Panc1 (cell line): ENCODE data around the gene MOB3C. TPM values are rescaled to one million over a fixed set of nuclear protein-coding genes. Genes with fewer than 3 reads are reported as not detected.

ENCODE experiments used
- ATAC-seq: fragments of 200-7000 bp; cut with Tn5 transposase; 2 replicates; pipeline ENCODE4 v1.9.1; 2020; ENCODE audit warnings: mild to moderate bottlenecking, moderate library complexity
- BruUV-seq: library from RNA; stranded (reverse); fragments of 400-500 nt; replicated peaks from 2 replicates; lab custom pipeline; 2021; lab: Mats Ljungman, UMichigan
- CTCF ChIA-PET: fragments of 300-600 bp; sonication (Branson Sonifier 250); formaldehyde crosslinking; loops from one replicate; lab custom pipeline; 2022; ENCODE audit warnings: antibody characterized with exemption; lab: Charles Lee
- POLR2A ChIA-PET: fragments of 300-600 bp; sonication (Branson Sonifier 250); formaldehyde crosslinking; loops from one replicate; lab custom pipeline; 2022; ENCODE audit warnings: antibody characterized with exemption; lab: Charles Lee
- DNase-seq: peaks from one replicate; pipeline ENCODE4 v3.0.0-alpha.2; 2010; ENCODE audit warnings: low read depth, low spot score
- H3K27ac ChIP-seq: 2 replicates; pipeline ENCODE4 v1.5.1; 2011; ENCODE audit warnings: mild to moderate bottlenecking, low read length, inconsistent platforms
- H3K27me3 ChIP-seq: fragments of 200-500 bp; sonication (Bioruptor generic); 2 replicates; pipeline ENCODE4 v1.6.0; 2014; ENCODE audit warnings: low read length, inconsistent platforms; ENCODE audit not compliant: control insufficient read depth, insufficient read depth
- H3K36me3 ChIP-seq: fragments of 200-500 bp; sonication (Bioruptor generic); 2 replicates; pipeline ENCODE4 v1.5.1; 2014; ENCODE audit warnings: inconsistent platforms, mild to moderate bottlenecking, low read length, moderate library complexity; ENCODE audit not compliant: control insufficient read depth, insufficient read depth
- H3K4me1 ChIP-seq: 2 replicates; pipeline ENCODE4 v1.5.1; 2011; ENCODE audit warnings: inconsistent platforms, mild to moderate bottlenecking, low read length, moderate library complexity; ENCODE audit not compliant: control insufficient read depth, insufficient read depth
- H3K4me3 ChIP-seq, 2 experiments: 2 replicates each; pipeline ENCODE4 v1.5.1; 2011 to 2012; ENCODE audit warnings: low read depth in 2 of 2, low read length in 2 of 2, mild to moderate bottlenecking in 2 of 2, inconsistent platforms in 1 of 2, moderate library complexity in 1 of 2
- H3K9me3 ChIP-seq: fragments of 200-500 bp; sonication (Bioruptor generic); 2 replicates; pipeline ENCODE4 v1.5.1; 2014; ENCODE audit warnings: low read depth, mild to moderate bottlenecking, inconsistent platforms, low read length, moderate library complexity; ENCODE audit not compliant: control insufficient read depth, insufficient read depth
- CTCF ChIP-seq: fragments of 450-650 bp; IDR thresholded peaks from 2 replicates; pipeline ENCODE4 v1.5.1; 2017; ENCODE audit warnings: mild to moderate bottlenecking
- POLR2AphosphoS5 ChIP-seq: IDR thresholded peaks from 2 replicates; pipeline ENCODE4 v1.6.1; 2012; ENCODE audit warnings: mild to moderate bottlenecking, low read depth, low read length, moderate library complexity
- REST ChIP-seq, 2 experiments: IDR thresholded peaks; 2 replicates each; pipeline ENCODE4 v1.6.1; 2011 to 2012; ENCODE audit warnings: low read depth in 2 of 2, control low read depth in 1 of 2, low read length in 1 of 2, mild to moderate bottlenecking in 1 of 2, moderate library complexity in 1 of 2; ENCODE audit not compliant: insufficient read depth in 1 of 2
- SIN3A ChIP-seq: IDR thresholded peaks from 2 replicates; pipeline ENCODE4 v1.6.1; 2012; ENCODE audit warnings: low read depth, mild to moderate bottlenecking, low read length, moderate library complexity, borderline replicate concordance; ENCODE audit not compliant: insufficient read depth
- TCF7L2 ChIP-seq: IDR thresholded peaks from 2 replicates; pipeline ENCODE4 v1.6.1; 2011; ENCODE audit warnings: mild to moderate bottlenecking, low read depth, low read length, inconsistent platforms
- in situ Hi-C: cut with HindIII; loops from 2 replicates; pipeline ENCODE4 v1.10.0; 2016; ENCODE audit warnings: low sequenced_read_pairs, low pct_unique_long_range_greater_than_20kb
- intact Hi-C: fragments of 100-400 bp; cut with micrococcal nuclease; formaldehyde crosslinking; loops from one replicate; pipeline ENCODE4 v1.10.0; 2022; ENCODE audit not compliant: unreplicated experiment
- total RNA-seq: library from RNA; stranded (reverse); gene quantifications from one replicate; pipeline ENCODE4 v1.2.1, GENCODE V29; 2021; ENCODE audit not compliant: unreplicated experiment

The MOB3C gene
- total RNA-seq, 1 experiment from 2014 or later: 10.5 TPM

- CTCF ChIA-PET: interaction anchor here (0.7 kb wide), 1 partner anchor 16 kb away, joined by 4 read pairs; no protein-coding TSS in a partner anchor
- DNase-seq: no peak
These were observed 38.9 kb downstream of the MOB3C start for GRCh38 chr1:46577671-46578070.

GRCh38 chr1:46576596-46576995 is 40.0 kb downstream of the MOB3C start:
- Histone ChIP-seq H3K4me3 (no peak overlapping the region), H3K36me3 (no peaks in the 10 kb centered on the region), H3K4me1 (no peaks in the 10 kb centered on the region), H3K9me3 (no peaks in the 10 kb centered on the region), H3K27me3 (no peaks in the 10 kb centered on the region), H3K27ac (no peak overlapping the region)
- no TSS peak for BruUV-seq
- in situ Hi-C loops (no loop called here), intact Hi-C loops (no loop called here)
- ChIA-PET POLR2A (interaction anchor here (0.6 kb wide), 1 partner anchor 458 kb away, joined by 5 read pairs; no protein-coding TSS in a partner anchor), CTCF (no interaction called here)
- TF ChIP-seq POLR2AphosphoS5 (no peak), REST (IDR thresholded peaks at IDR 0.05; ENCODE audit: insufficient read depth in 1 of 2, low read depth in 2 of 2, low read length in 1 of 2) (no peak), SIN3A (no peak), TCF7L2 (no peak), CTCF (no peak)
- DNase-seq (no peak), ATAC-seq (no peak)

More at GRCh38 chr1:46577671-46578070, 38.9 kb downstream of the MOB3C start:
- H3K4me1 ChIP-seq: no peaks in the 10 kb centered on the region
- H3K36me3 ChIP-seq: no peaks in the 10 kb centered on the region; the same call in 1 of the 2 replicates
- POLR2A ChIA-PET: no interaction called here
- no TSS peak for BruUV-seq
- intact Hi-C loops (no loop called here), in situ Hi-C loops (no loop called here)
- H3K9me3 ChIP-seq: no peaks in the 10 kb centered on the region
- H3K27me3 ChIP-seq: no peaks in the 10 kb centered on the region
- no peak overlapping the region for H3K4me3 ChIP-seq
- ATAC-seq: no peak
- no peak overlapping the region for H3K27ac ChIP-seq
- no peak for TF ChIP-seq POLR2AphosphoS5
- TF ChIP-seq SIN3A: no peak
- no peak for TF ChIP-seq TCF7L2
- TF ChIP-seq REST (IDR thresholded peaks at IDR 0.05; ENCODE audit: insufficient read depth in 1 of 2, low read depth in 2 of 2, low read length in 1 of 2): no peak
- no peak for TF ChIP-seq CTCF
